ENCODE data around the gene USHBP1. TPM values are rescaled to one million over a fixed set of nuclear protein-coding genes. Genes with fewer than 3 reads are reported as not detected.

The USHBP1 gene
- total and polyA plus RNA-seq, 2 donors (not counting 1 experiment from before 2014, with no cell fraction given), result 0.39 TPM; not detected in 1

GRCh38 chr19:17266589-17266974 is 2.0 kb upstream of the USHBP1 start:
- Mint-ChIP-seq H3K4me1 (peaks cover 18% of the 10 kb centered on the region), H3K9me3 (ENCODE audit: insufficient read depth) (no peaks in the 10 kb centered on the region), H3K27ac (peak overlapping the region; percentile 86), H3K4me3 (peak overlapping the region; percentile 84), H3K27me3 (no peaks in the 10 kb centered on the region)
- Histone ChIP-seq H4K20me1 (ENCODE audit: control insufficient read depth, insufficient read depth, low read length, poor library complexity, severe bottlenecking) (no peaks in the 10 kb centered on the region), H3K27ac (ENCODE audit: low read length in 2 of 2) (peak overlapping the region; percentile 56 to 66), H2AFZ (ENCODE audit: insufficient read depth, low read depth, low read length, poor library complexity, severe bottlenecking) (peak overlapping the region; percentile 42), H3K4me3 (ENCODE audit: control extremely low read depth in 1 of 5, extremely low read depth in 1 of 5, insufficient read depth in 1 of 5, low read depth in 2 of 5, low read length in 4 of 5) (peak overlapping the region; percentile 21 to 95 (median 51)), H3K4me1 (ENCODE audit: control insufficient read depth in 2 of 2, insufficient read depth in 2 of 2, low read length in 2 of 2) (peaks cover 6 to 24% of the 10 kb centered on the region in 2 donors), H3K79me2 (ENCODE audit: control insufficient read depth, insufficient read depth, low read length) (peaks cover 17% of the 10 kb centered on the region), H3K4me2 (replicated peaks; ENCODE audit: low read depth, low read length, poor library complexity, severe bottlenecking) (peak overlapping the region; percentile 85), H3K9ac (ENCODE audit: low read length) (peak overlapping the region; percentile 54), H3K36me3 (replicated peaks in 1 of 2; ENCODE audit: control extremely low read depth in 1 of 2, control insufficient read depth in 1 of 2, extremely low read depth in 1 of 2, insufficient read depth in 2 of 2, low read length in 1 of 2) (peaks cover 0 to 14% of the 10 kb centered on the region in 2 experiments), H3K27me3 (replicated peaks in 1 of 4; ENCODE audit: control extremely low read depth in 1 of 4, control insufficient read depth in 3 of 4, insufficient read depth in 4 of 4, low read length in 3 of 4) (no peaks in the 10 kb centered on the region), H3K9me3 (ENCODE audit: control extremely low read depth in 1 of 3, control insufficient read depth in 2 of 3, insufficient read depth in 1 of 3, low read length in 2 of 3) (no peaks in the 10 kb centered on the region)
- ATAC-seq (ENCODE audit: low read depth) (no peak), DNase-seq (no peak)
- 0% methylated on average over 3 of the region's 12 CpGs for WGBS (ENCODE audit: insufficient coverage)
- intact Hi-C loops (cut with micrococcal nuclease), result loop anchor here (2.0 kb wide), 1 partner anchor 202 kb away; no protein-coding TSS in a partner anchor
- POLR2A ChIA-PET, result interaction anchor here (0.5 to 1.9 kb wide), 13 partner anchors 9 to 1965 kb away, joined by 3 to 12 read pairs (median 5); partner anchors contain the start of genes DDA1, MRPL34, OCEL1 and USE1
- CTCF ChIA-PET, result interaction anchor here (0.6 to 4.9 kb wide), 16 partner anchors 8 to 1632 kb away, joined by 3 to 52 read pairs (median 4); partner anchors contain the start of genes ABHD8, ANKLE1, HAUS8 and MRPL34
- no peak for TF ChIP-seq EZH2 (IDR thresholded peaks at IDR 0.05; ENCODE audit: borderline replicate concordance, insufficient read depth, low read depth, low read length, poor library complexity, severe bottlenecking)
- no peak for TF ChIP-seq CTCF (IDR thresholded peaks at IDR 0.05)

GRCh38 chr19:17266026-17266425 is 1.5 kb upstream of the USHBP1 start:
- DNase-seq (no peak), ATAC-seq (ENCODE audit: low read depth) (no peak)
- ChIA-PET CTCF (interaction anchor here (0.8 to 4.9 kb wide), 9 partner anchors 11 to 551 kb away, joined by 3 to 52 read pairs (median 4); partner anchors contain the start of genes ANKLE1, HAUS8 and MYO9B), POLR2A (interaction anchor here (0.5 to 1.8 kb wide), 10 partner anchors 9 to 1835 kb away, joined by 3 to 12 read pairs (median 6); partner anchors contain the start of genes DDA1, MRPL34 and USE1)
- H3K9me3 ChIP-seq (ENCODE audit: control extremely low read depth in 1 of 3, control insufficient read depth in 2 of 3, insufficient read depth in 1 of 3, low read length in 2 of 3), result no peaks in the 10 kb centered on the region
- Mint-ChIP-seq H3K9me3 (ENCODE audit: insufficient read depth) (no peaks in the 10 kb centered on the region), H3K4me3 (peak overlapping the region; percentile 84), H3K4me1 (peaks cover 19% of the 10 kb centered on the region), H3K27me3 (no peaks in the 10 kb centered on the region), H3K27ac (no peak overlapping the region)
- H3K36me3 ChIP-seq (replicated peaks in 1 of 2; ENCODE audit: control extremely low read depth in 1 of 2, control insufficient read depth in 1 of 2, extremely low read depth in 1 of 2, insufficient read depth in 2 of 2, low read length in 1 of 2), result peaks cover 0 to 8% of the 10 kb centered on the region in 2 experiments
- peaks cover 14% of the 10 kb centered on the region for H3K79me2 ChIP-seq (ENCODE audit: control insufficient read depth, insufficient read depth, low read length)
- H3K4me3 ChIP-seq (ENCODE audit: control extremely low read depth in 1 of 5, extremely low read depth in 1 of 5, insufficient read depth in 1 of 5, low read depth in 2 of 5, low read length in 4 of 5), result peak overlapping the region in 1 of 5 experiments; percentile 52
- WGBS (ENCODE audit: insufficient coverage), result 100% methylated on average over 2 of the region's 7 CpGs
- no peaks in the 10 kb centered on the region for H3K27me3 ChIP-seq (replicated peaks in 1 of 4; ENCODE audit: control extremely low read depth in 1 of 4, control insufficient read depth in 3 of 4, insufficient read depth in 4 of 4, low read length in 3 of 4)
- H3K4me2 ChIP-seq (replicated peaks; ENCODE audit: low read depth, low read length, poor library complexity, severe bottlenecking), result peak overlapping the region; percentile 85
- peaks cover 6 to 25% of the 10 kb centered on the region in 2 donors for H3K4me1 ChIP-seq (ENCODE audit: control insufficient read depth in 2 of 2, insufficient read depth in 2 of 2, low read length in 2 of 2)
- H3K27ac ChIP-seq (ENCODE audit: low read length in 2 of 2), result peak overlapping the region; percentile 56 to 66
- H2AFZ ChIP-seq (ENCODE audit: insufficient read depth, low read depth, low read length, poor library complexity, severe bottlenecking), result peak overlapping the region; percentile 42
- TF ChIP-seq EZH2 (IDR thresholded peaks at IDR 0.05; ENCODE audit: borderline replicate concordance, insufficient read depth, low read depth, low read length, poor library complexity, severe bottlenecking) (no peak), CTCF (IDR thresholded peaks at IDR 0.05) (no peak)
- intact Hi-C loops (cut with micrococcal nuclease), result loop anchor here (2.0 kb wide), 1 partner anchor 203 kb away; no protein-coding TSS in a partner anchor
- H4K20me1 ChIP-seq (ENCODE audit: control insufficient read depth, insufficient read depth, low read length, poor library complexity, severe bottlenecking), result no peaks in the 10 kb centered on the region
- H3K9ac ChIP-seq (ENCODE audit: low read length), result no peak overlapping the region

Data from B cell (primary cell).